Glutamatergic neuron (in vitro differentiated cells): ENCODE data around the gene SCN8A. TPM values are rescaled to one million over a fixed set of nuclear protein-coding genes. Genes with fewer than 3 reads are reported as not detected.

ENCODE experiments used
- DNase-seq: peaks from one replicate; pipeline ENCODE4 v3.0.0; 2022
- H3K27ac Mint-ChIP-seq: one replicate; pipeline ENCODE4 v1.8.0; 2020; ENCODE audit warnings: mild to moderate bottlenecking, mixed read lengths, inconsistent platforms; ENCODE audit not compliant: unreplicated experiment
- H3K27me3 Mint-ChIP-seq: one replicate; pipeline ENCODE4 v1.8.0; 2020; ENCODE audit warnings: mild to moderate bottlenecking, moderate library complexity, mixed read lengths, inconsistent platforms; ENCODE audit not compliant: unreplicated experiment
- H3K36me3 Mint-ChIP-seq: one replicate; pipeline ENCODE4 v1.8.0; 2020; ENCODE audit warnings: mild to moderate bottlenecking, mixed read lengths, inconsistent platforms; ENCODE audit not compliant: unreplicated experiment
- H3K4me1 Mint-ChIP-seq: one replicate; pipeline ENCODE4 v1.8.0; 2020; ENCODE audit warnings: mild to moderate bottlenecking, low read depth, mixed read lengths, inconsistent platforms; ENCODE audit not compliant: unreplicated experiment
- H3K4me3 Mint-ChIP-seq: one replicate; pipeline ENCODE4 v1.8.0; 2020; ENCODE audit warnings: mild to moderate bottlenecking, mixed read lengths, inconsistent platforms; ENCODE audit not compliant: unreplicated experiment
- H3K9me3 Mint-ChIP-seq: one replicate; pipeline ENCODE4 v1.8.0; 2020; ENCODE audit warnings: mild to moderate bottlenecking, moderate library complexity, mixed read lengths, inconsistent platforms; ENCODE audit not compliant: unreplicated experiment
- total RNA-seq: library from RNA; stranded (reverse); fragmentation: NEBNext Ultra II Directional; extraction: Animal tissue kit (Norgen Biotek cat#: 25700); gene quantifications from one replicate; pipeline ENCODE4 v1.2.1, GENCODE V29; 2021; ENCODE audit not compliant: unreplicated experiment
- TF ChIP-seq, protein P1 (sequence below): fragments of 200-600 bp; sonication (generic); IDR thresholded peaks from one replicate; pipeline ENCODE4 v1.5.0; 2021; ENCODE audit not compliant: partially characterized antibody, unreplicated experiment

SCN8A gene
- total RNA-seq, 1 donor from 2014 or later: 47.6 TPM

DNA sequence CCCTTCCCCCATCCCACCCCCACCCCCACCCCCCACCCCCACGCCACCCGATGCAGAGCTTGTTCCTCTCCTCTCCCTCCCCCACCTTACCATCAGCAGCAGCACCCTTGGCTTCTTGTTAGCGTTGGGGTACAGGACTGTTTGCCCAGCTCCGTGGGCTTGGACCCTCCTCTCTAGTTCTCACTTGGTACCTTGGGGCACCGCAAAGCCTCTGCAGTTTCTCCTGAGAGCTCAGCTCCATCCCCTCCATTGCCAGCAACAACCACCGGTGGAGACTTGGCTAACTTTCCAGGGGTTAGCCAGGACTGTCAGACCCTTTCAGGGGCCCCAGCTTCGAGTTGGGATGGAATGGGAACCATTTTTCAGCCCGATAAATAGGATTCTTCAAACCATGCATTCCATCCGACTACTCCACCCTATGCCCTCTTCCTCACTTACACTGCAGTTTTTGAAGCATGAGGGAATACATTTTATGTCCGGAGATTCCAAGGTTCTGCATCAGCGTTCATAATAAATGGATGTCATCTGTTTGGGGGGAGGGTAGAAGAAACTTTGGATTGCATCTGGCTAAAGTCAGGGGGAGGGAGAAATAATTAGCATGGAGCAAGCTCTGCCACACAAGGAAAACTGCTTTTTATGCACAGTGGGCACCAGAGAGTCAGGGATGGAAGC lies 1.1 kb downstream of the SCN8A start:
- TF ChIP-seq, protein P1, sequence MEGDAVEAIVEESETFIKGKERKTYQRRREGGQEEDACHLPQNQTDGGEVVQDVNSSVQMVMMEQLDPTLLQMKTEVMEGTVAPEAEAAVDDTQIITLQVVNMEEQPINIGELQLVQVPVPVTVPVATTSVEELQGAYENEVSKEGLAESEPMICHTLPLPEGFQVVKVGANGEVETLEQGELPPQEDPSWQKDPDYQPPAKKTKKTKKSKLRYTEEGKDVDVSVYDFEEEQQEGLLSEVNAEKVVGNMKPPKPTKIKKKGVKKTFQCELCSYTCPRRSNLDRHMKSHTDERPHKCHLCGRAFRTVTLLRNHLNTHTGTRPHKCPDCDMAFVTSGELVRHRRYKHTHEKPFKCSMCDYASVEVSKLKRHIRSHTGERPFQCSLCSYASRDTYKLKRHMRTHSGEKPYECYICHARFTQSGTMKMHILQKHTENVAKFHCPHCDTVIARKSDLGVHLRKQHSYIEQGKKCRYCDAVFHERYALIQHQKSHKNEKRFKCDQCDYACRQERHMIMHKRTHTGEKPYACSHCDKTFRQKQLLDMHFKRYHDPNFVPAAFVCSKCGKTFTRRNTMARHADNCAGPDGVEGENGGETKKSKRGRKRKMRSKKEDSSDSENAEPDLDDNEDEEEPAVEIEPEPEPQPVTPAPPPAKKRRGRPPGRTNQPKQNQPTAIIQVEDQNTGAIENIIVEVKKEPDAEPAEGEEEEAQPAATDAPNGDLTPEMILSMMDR: no peak
- Mint-ChIP-seq H3K27ac (peak overlapping the region; percentile 79), H3K36me3 (peaks cover 8% of the 10 kb centered on the region), H3K4me3 (peak overlapping the region; percentile 94), H3K9me3 (peaks cover 8% of the 10 kb centered on the region), H3K27me3 (peaks cover 9% of the 10 kb centered on the region), H3K4me1 (peaks cover 34% of the 10 kb centered on the region)
- DNase-seq: peak; percentile 17

DNA sequence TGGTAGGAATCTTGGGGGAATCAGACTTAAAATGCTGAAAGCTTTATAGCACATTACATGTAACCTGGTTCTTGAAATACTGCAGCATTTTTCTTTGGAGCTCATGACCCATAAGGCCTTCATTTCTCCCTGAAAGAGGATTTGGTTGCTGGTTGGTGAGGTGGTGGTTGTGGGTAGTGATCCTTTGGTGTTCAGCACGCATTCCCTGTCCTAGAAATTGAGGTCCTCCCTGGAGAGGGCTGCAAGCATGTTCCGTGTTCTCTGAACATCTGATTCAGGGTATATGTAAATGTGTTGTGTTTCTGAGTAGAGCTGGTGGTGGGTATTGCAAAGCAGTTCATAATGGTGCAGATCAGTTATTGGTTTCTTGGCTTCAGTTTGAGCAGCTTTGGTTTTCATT lies 2.0 kb downstream of the SCN8A start:
- H3K27me3 Mint-ChIP-seq: peaks cover 9% of the 10 kb centered on the region
- peak overlapping the region; percentile 94 for H3K4me3 Mint-ChIP-seq
- TF ChIP-seq, protein P1: no peak
- DNase-seq: no peak
- peaks cover 8% of the 10 kb centered on the region for H3K36me3 Mint-ChIP-seq
- H3K9me3 Mint-ChIP-seq: peaks cover 8% of the 10 kb centered on the region
- peak overlapping the region; percentile 79 for H3K27ac Mint-ChIP-seq
- H3K4me1 Mint-ChIP-seq: peaks cover 36% of the 10 kb centered on the region

DNA sequence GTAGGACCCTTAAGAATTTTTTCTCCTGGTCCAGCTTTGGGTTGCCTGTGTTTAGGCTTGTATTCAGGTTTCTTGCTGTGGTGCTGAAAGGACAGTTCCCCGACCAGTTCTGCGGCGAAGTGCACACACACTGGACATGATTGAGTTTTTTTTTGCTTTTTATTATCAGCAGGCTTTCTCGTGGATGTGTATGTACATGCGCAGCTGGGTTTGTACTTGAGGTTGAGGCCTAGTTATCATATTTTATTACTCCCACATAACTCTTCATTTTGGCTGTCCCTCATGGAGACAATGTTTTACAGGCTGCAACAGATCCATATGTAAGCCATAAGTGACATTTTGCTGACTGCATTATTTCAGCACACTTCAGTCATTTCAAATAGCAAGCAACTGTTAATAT lies 2.5 kb downstream of the SCN8A start:
- H3K4me1 Mint-ChIP-seq: peaks cover 41% of the 10 kb centered on the region
- H3K27ac Mint-ChIP-seq: peak overlapping the region; percentile 85
- H3K36me3 Mint-ChIP-seq: peaks cover 8% of the 10 kb centered on the region
- H3K27me3 Mint-ChIP-seq: peaks cover 9% of the 10 kb centered on the region
- no peak for DNase-seq
- H3K4me3 Mint-ChIP-seq: peak overlapping the region; percentile 94
- peaks cover 8% of the 10 kb centered on the region for H3K9me3 Mint-ChIP-seq
- TF ChIP-seq, protein P1: no peak

DNA sequence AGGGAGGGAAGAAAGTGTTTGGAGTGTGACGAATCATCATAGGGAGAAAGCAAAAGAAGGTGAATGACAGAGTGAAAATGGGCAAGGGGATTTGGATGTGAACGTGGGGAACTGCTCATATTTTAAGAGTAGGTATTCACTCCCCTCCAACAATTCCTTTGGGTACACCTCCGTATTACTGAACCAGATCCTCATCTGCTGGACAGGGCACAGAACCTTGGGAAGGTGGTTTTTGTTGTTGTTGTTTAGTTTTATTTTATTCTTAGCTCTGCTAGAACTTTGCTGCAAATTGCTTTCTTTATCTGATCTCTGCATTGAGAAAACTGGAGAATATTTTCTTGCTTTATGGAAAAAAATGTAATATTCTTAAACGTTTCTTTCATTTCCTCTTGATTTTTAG lies 7.1 kb downstream of the SCN8A start:
- no peak for DNase-seq
- no peaks in the 10 kb centered on the region for H3K27me3 Mint-ChIP-seq
- TF ChIP-seq, protein P1: no peak
- H3K9me3 Mint-ChIP-seq: no peaks in the 10 kb centered on the region
- no peaks in the 10 kb centered on the region for H3K36me3 Mint-ChIP-seq
- H3K4me1 Mint-ChIP-seq: peaks cover 49% of the 10 kb centered on the region
- H3K27ac Mint-ChIP-seq: peak overlapping the region; percentile 3
- peak overlapping the region; percentile 9 for H3K4me3 Mint-ChIP-seq

DNA sequence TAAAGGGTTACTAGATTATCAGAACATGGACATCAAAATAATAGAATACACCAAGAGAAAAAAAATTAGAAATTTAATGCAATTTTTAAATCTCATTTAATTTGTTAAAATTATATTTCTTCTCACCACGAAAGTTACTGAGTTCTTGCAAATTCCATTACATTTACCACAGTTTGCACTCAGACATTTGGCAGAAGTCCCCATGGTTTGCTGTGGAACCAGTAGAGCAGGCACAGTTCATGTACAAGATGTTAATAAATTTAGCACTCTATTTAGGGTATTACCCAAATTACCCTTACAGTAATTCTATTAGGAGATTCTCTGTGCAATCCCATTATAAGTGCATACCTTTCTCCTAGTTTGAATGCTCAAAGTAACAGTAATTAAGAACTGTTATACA lies 9.7 kb downstream of the SCN8A start:
- H3K9me3 Mint-ChIP-seq: no peaks in the 10 kb centered on the region
- no peak for DNase-seq
- H3K36me3 Mint-ChIP-seq: no peaks in the 10 kb centered on the region
- H3K4me3 Mint-ChIP-seq: no peak overlapping the region
- H3K4me1 Mint-ChIP-seq: peaks cover 32% of the 10 kb centered on the region
- H3K27me3 Mint-ChIP-seq: peaks cover under 1% of the 10 kb centered on the region
- TF ChIP-seq, protein P1: no peak
- H3K27ac Mint-ChIP-seq: no peak overlapping the region
